ENCODE results near the gene TGFBR3L. TPM values are rescaled to one million over a fixed set of nuclear protein-coding genes. Genes with fewer than 3 reads are reported as not detected.
A peak's percentile ranks its signal among the peaks of the same experiment; 100 is the strongest.

TGFBR3L gene
- total RNA-seq, 1 experiment from 2014 or later, result 3.3 TPM

DNA sequence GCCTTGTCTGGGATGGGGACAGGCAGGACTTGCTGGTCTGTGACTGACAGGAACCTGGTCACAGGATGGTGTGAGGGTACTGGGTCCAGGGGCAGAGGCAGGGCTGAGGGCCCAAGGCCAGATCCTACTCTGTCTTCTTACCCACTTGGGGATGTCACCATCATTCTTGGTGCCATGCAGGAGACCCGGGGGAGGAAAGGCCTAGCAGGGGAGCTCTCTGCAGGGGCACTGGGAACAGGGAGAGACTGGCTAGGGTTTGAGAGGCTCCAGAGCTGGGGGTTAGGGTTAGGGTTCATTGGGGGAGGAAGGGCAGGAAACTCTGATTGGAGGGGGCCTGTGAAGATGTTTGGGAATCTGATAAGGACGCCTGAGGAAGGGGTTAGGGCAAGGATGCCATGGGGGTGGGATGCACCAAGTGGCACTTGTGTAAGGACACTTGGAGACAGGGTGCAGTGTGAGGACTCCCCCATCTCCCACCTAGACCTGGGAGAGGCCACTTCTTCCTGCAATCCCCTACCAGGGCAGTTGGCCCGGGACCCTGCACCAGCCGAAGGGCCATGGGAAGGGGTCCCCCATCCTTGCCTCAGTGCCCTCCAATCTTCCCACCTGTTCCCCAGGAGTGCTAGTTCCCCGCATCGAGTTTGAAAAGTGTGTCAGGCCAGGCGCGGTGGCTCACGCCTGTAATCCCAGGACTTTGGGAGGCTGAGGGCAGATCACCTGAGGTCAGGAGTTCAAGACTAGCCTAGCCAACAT lies 47.4 kb upstream of the TGFBR3L start:
- POLR2A ChIA-PET, result interaction anchor here (0.6 to 1.2 kb wide), 2 partner anchors 30 to 283 kb away, joined by 4 read pairs; no protein-coding TSS in a partner anchor
- CTCF ChIA-PET, result interaction anchor here (0.9 to 1.5 kb wide), 3 partner anchors 13 to 54 kb away, joined by 3 to 6 read pairs (median 3); no protein-coding TSS in a partner anchor
- no peak for DNase-seq (ENCODE audit: unreplicated experiment)
- no peak overlapping the region for H3K4me3 Mint-ChIP-seq (ENCODE audit: unreplicated experiment)
- intact Hi-C loops (cut with micrococcal nuclease), result loop anchor here (5.0 kb wide), 1 partner anchor 55 kb away; the partner anchor contains the start of gene SNAPC2
- peaks cover 27% of the 10 kb centered on the region for H3K4me1 Mint-ChIP-seq (ENCODE audit: insufficient read depth, unreplicated experiment)
- TF ChIP-seq, protein P1, sequence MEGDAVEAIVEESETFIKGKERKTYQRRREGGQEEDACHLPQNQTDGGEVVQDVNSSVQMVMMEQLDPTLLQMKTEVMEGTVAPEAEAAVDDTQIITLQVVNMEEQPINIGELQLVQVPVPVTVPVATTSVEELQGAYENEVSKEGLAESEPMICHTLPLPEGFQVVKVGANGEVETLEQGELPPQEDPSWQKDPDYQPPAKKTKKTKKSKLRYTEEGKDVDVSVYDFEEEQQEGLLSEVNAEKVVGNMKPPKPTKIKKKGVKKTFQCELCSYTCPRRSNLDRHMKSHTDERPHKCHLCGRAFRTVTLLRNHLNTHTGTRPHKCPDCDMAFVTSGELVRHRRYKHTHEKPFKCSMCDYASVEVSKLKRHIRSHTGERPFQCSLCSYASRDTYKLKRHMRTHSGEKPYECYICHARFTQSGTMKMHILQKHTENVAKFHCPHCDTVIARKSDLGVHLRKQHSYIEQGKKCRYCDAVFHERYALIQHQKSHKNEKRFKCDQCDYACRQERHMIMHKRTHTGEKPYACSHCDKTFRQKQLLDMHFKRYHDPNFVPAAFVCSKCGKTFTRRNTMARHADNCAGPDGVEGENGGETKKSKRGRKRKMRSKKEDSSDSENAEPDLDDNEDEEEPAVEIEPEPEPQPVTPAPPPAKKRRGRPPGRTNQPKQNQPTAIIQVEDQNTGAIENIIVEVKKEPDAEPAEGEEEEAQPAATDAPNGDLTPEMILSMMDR (IDR thresholded peaks at IDR 0.05; ENCODE audit: unreplicated experiment), result no peak
- no TSS peak for BruUV-seq (replicated peaks)
- no peaks in the 10 kb centered on the region for H3K27me3 Mint-ChIP-seq (ENCODE audit: insufficient read depth, unreplicated experiment)
- H3K36me3 Mint-ChIP-seq (ENCODE audit: insufficient read depth, unreplicated experiment), result peaks cover 14% of the 10 kb centered on the region
- H3K9me3 Mint-ChIP-seq (ENCODE audit: unreplicated experiment), result no peaks in the 10 kb centered on the region
- H3K27ac Mint-ChIP-seq (ENCODE audit: low read depth, unreplicated experiment), result no peak overlapping the region

DNA sequence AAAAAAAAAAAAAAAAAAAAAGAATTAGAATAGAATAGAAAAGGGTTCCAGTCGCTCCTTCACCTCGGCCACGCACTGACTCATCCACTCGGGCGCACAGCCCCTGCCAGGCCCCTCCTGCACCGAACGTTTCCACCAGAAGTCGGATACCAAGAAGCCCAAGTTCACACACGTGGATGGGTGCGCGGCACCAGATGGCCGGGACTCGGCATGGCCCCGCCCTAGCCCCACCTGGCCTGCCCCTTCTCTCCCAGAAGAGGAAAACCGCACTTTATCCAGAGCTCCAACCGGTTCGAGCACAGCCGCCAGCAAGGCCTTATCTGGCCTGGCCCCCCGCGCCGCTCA lies 46.3 kb upstream of the TGFBR3L start:
- Mint-ChIP-seq H3K27ac (ENCODE audit: low read depth, unreplicated experiment) (peak overlapping the region; percentile 42), H3K27me3 (ENCODE audit: insufficient read depth, unreplicated experiment) (no peaks in the 10 kb centered on the region), H3K4me1 (ENCODE audit: insufficient read depth, unreplicated experiment) (peaks cover 27% of the 10 kb centered on the region), H3K9me3 (ENCODE audit: unreplicated experiment) (no peaks in the 10 kb centered on the region), H3K4me3 (ENCODE audit: unreplicated experiment) (peak overlapping the region; percentile 77), H3K36me3 (ENCODE audit: insufficient read depth, unreplicated experiment) (peaks cover 14% of the 10 kb centered on the region)
- no TSS peak for BruUV-seq (replicated peaks)
- intact Hi-C loops (cut with micrococcal nuclease), result loop anchor here (5.0 kb wide), 1 partner anchor 54 kb away; the partner anchor contains the start of gene SNAPC2
- DNase-seq (ENCODE audit: unreplicated experiment), result no peak
- ChIA-PET CTCF (interaction anchor here (0.6 to 1.9 kb wide), 15 partner anchors 7 to 355 kb away, joined by 3 to 18 read pairs (median 5); partner anchors contain the start of gene MAP2K7), POLR2A (interaction anchor here (0.9 to 2.2 kb wide), 8 partner anchors 13 to 85 kb away, joined by 3 to 91 read pairs (median 8); partner anchors contain the start of genes EVI5L, LRRC8E, MAP2K7 and SNAPC2)
- TF ChIP-seq, protein P1 (IDR thresholded peaks at IDR 0.05; ENCODE audit: unreplicated experiment), result no peak

DNA sequence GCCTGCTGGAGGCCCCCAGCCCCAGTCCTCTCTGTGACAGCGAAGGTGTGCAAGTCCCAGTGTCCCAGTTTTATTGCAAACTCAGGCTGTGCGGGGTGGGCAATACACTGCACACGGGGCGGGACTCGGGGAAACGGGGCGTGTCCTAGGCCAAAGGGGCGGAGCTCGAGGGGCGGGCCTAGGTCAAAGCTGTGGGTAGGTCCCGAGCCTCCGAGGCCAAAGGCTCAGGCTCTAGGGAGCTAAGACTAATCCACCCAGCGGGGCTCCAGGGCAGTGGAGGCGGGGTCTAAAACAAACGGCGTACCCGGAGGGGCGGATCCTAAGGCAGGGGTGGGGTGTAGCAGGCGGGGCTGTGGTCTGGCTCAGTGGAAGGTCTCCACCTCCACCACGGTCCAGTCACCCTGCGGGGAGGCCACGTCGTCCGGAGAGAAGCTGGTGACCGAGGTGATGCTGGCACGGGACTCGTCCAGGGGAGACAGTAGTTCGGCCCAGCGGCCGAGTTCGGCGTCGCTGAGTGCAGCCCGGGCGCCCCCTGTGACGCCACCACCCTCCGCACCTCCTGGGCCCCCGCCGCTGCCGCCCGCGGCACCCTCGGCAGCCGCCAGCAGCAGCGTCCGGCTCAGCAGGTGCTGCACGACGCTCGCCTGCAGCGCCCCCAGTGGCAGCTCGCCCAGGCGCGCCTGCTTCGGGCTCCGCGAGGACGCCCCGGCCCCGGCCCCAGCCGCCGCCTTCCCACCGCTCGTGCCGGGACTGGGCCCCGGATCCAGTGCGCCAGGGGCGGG lies 45.8 kb upstream of the TGFBR3L start:
- BruUV-seq (replicated peaks), result no TSS peak
- Mint-ChIP-seq H3K4me1 (ENCODE audit: insufficient read depth, unreplicated experiment) (peaks cover 27% of the 10 kb centered on the region), H3K36me3 (ENCODE audit: insufficient read depth, unreplicated experiment) (peaks cover 14% of the 10 kb centered on the region), H3K27me3 (ENCODE audit: insufficient read depth, unreplicated experiment) (no peaks in the 10 kb centered on the region), H3K4me3 (ENCODE audit: unreplicated experiment) (peak overlapping the region; percentile 77), H3K9me3 (ENCODE audit: unreplicated experiment) (no peaks in the 10 kb centered on the region), H3K27ac (ENCODE audit: low read depth, unreplicated experiment) (peak overlapping the region; percentile 42)
- CTCF ChIA-PET, result interaction anchor here (0.6 to 1.9 kb wide), 30 partner anchors 8 to 1171 kb away, joined by 3 to 18 read pairs (median 4); partner anchors contain the start of genes LRRC8E, MAP2K7 and TRAPPC5
- intact Hi-C loops (cut with micrococcal nuclease), result loop anchor here (1.0 to 5.0 kb wide), 2 partner anchors 34 to 53 kb away; partner anchors contain the start of genes MAP2K7 and SNAPC2
- POLR2A ChIA-PET, result interaction anchor here (0.8 to 2.2 kb wide), 16 partner anchors 12 to 188 kb away, joined by 3 to 91 read pairs (median 4); partner anchors contain the start of genes EVI5L, LRRC8E, MAP2K7 and SNAPC2
- TF ChIP-seq, protein P1 (IDR thresholded peaks at IDR 0.05; ENCODE audit: unreplicated experiment), result peak; percentile 68
- peak; percentile 91 for DNase-seq (ENCODE audit: unreplicated experiment)

Measured in MCF 10A (cell line).